Smooth muscle cell (in vitro differentiated cells): ENCODE data around the gene FAM9C. TPM values are rescaled to one million over a fixed set of nuclear protein-coding genes. Genes with fewer than 3 reads are reported as not detected.
"Not testable (repeated sequence)": the region's sequence is repeated elsewhere in the genome, so short reads cannot be mapped to it uniquely, and the experiment has no call there.

Experiments
- DNase-seq: peaks from one replicate; lab custom pipeline; 2025; ENCODE audit not compliant: unreplicated experiment; lab: John Stamatoyannopoulos, UW
- H2AFZ ChIP-seq: fragments of 200-600 bp; sonication (generic); 2 replicates; pipeline ENCODE4 v1.6.0; 2016; ENCODE audit warnings: antibody characterized with exemption, low read depth, mild to moderate bottlenecking
- H3F3A ChIP-seq: fragments of 200-600 bp; sonication (generic); 2 replicates; pipeline ENCODE4 v1.6.0; 2017; ENCODE audit warnings: antibody characterized with exemption, low read depth
- H3K27ac ChIP-seq: fragments of 200-600 bp; sonication (generic); 2 replicates; pipeline ENCODE4 v1.5.1; 2016; ENCODE audit warnings: low read depth, mild to moderate bottlenecking
- H3K27me3 ChIP-seq: fragments of 200-600 bp; sonication (generic); 2 replicates; pipeline ENCODE4 v1.6.1; 2016; ENCODE audit warnings: low read depth, mild to moderate bottlenecking
- H3K36me3 ChIP-seq: fragments of 200-600 bp; sonication (generic); 2 replicates; pipeline ENCODE4 v1.5.1; 2016; ENCODE audit warnings: low read depth
- H3K4me1 ChIP-seq: fragments of 200-600 bp; sonication (generic); 2 replicates; pipeline ENCODE4 v1.5.1; 2016; ENCODE audit warnings: low read depth
- H3K4me2 ChIP-seq: fragments of 200-600 bp; sonication (generic); 2 replicates; pipeline ENCODE4 v1.6.0; 2016; ENCODE audit warnings: mild to moderate bottlenecking
- H3K4me3 ChIP-seq: fragments of 200-600 bp; sonication (generic); 2 replicates; pipeline ENCODE4 v1.5.1; 2016; ENCODE audit warnings: mild to moderate bottlenecking
- H3K79me2 ChIP-seq: fragments of 200-600 bp; sonication (generic); 2 replicates; pipeline ENCODE4 v1.6.0; 2016; ENCODE audit warnings: low read depth, mild to moderate bottlenecking
- H3K9ac ChIP-seq: fragments of 200-600 bp; sonication (generic); 2 replicates; pipeline ENCODE4 v1.6.0; 2016; ENCODE audit warnings: low read depth
- H3K9me3 ChIP-seq: fragments of 200-600 bp; sonication (generic); replicated peaks from 2 replicates; pipeline ENCODE4 v1.5.1; 2016; ENCODE audit warnings: low read depth
- H4K20me1 ChIP-seq: fragments of 200-600 bp; sonication (generic); 2 replicates; pipeline ENCODE4 v1.6.0; 2016; ENCODE audit warnings: low read depth
- WGBS: methylation state at CpG from one replicate; pipeline ENCODE4 v1.1.7; 2016; ENCODE audit warnings: low lambda C conversion rate; 5-methylcytosine and 5-hydroxymethylcytosine counted together
- polyA plus RNA-seq: library from polyadenylated mRNA; unstranded; fragments of >200 nt; fragmentation: Nextera tagmentation; extraction: Ambion mirVana; gene quantifications from 2 replicates; pipeline ENCODE4 v1.2.1, GENCODE V29; 2016
- total RNA-seq: library from RNA; depleted of rRNA; stranded (reverse); fragments of >200 nt; gene quantifications from 2 replicates; pipeline ENCODE4 v1.2.3, GENCODE V29; 2014
- TF ChIP-seq, protein P1 (sequence below): fragments of 200-600 bp; sonication (generic); IDR thresholded peaks from 2 replicates; pipeline ENCODE4 v1.5.1; 2017; ENCODE audit warnings: borderline replicate concordance, mild to moderate bottlenecking, antibody characterized with exemption; ENCODE audit not compliant: insufficient read depth, poor library complexity, severe bottlenecking

FAM9C gene
- total and polyA plus RNA-seq, 2 experiments from 2014 or later, result not detected

DNA sequence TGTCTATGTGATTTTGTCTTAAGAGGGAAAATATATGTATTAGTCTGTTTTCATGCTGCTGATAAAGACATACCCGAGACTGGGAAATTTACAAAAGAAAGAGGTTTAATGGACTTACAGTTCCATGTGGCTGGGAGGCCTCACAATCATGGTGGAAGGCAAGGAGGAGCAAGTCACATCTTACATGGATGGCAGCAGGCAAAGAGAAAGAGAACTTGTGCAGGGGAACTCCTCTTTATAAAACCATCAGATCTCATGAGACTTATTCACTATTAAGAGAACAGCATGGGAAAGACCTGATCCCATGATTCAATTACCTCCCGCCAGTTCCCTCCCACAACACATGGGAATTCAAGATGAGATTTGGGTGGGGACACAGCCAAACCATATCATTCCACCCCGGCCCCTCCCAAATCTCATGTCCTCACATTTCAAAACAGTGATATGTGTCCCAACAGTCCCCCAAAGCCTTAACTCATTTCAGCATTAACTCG is 16.8 kb upstream of the FAM9C start:
- not testable (repeated sequence) for H3K79me2 ChIP-seq, H3K27me3 ChIP-seq, H2AFZ ChIP-seq, H4K20me1 ChIP-seq, H3K9ac ChIP-seq, H3F3A ChIP-seq, H3K9me3 ChIP-seq, H3K27ac ChIP-seq, DNase-seq, H3K36me3 ChIP-seq, H3K4me3 ChIP-seq, H3K4me1 ChIP-seq, H3K4me2 ChIP-seq
- 94% methylated on average over 4 of the region's 4 CpGs for WGBS

- Histone ChIP-seq H3K27me3 (no peaks in the 10 kb centered on the region), H3K4me2 (no peak overlapping the region), H3K27ac (no peak overlapping the region), H3F3A (peaks cover 3% of the 10 kb centered on the region), H3K4me1 (no peaks in the 10 kb centered on the region), H3K9me3 (no peaks in the 10 kb centered on the region), H3K79me2 (no peaks in the 10 kb centered on the region), H2AFZ (no peak overlapping the region), H3K4me3 (no peak overlapping the region), H3K36me3 (no peaks in the 10 kb centered on the region), H4K20me1 (no peaks in the 10 kb centered on the region), H3K9ac (no peak overlapping the region)
- no peak for DNase-seq
- WGBS, result 72% methylated on average over 3 of the region's 3 CpGs
- TF ChIP-seq, protein P1, sequence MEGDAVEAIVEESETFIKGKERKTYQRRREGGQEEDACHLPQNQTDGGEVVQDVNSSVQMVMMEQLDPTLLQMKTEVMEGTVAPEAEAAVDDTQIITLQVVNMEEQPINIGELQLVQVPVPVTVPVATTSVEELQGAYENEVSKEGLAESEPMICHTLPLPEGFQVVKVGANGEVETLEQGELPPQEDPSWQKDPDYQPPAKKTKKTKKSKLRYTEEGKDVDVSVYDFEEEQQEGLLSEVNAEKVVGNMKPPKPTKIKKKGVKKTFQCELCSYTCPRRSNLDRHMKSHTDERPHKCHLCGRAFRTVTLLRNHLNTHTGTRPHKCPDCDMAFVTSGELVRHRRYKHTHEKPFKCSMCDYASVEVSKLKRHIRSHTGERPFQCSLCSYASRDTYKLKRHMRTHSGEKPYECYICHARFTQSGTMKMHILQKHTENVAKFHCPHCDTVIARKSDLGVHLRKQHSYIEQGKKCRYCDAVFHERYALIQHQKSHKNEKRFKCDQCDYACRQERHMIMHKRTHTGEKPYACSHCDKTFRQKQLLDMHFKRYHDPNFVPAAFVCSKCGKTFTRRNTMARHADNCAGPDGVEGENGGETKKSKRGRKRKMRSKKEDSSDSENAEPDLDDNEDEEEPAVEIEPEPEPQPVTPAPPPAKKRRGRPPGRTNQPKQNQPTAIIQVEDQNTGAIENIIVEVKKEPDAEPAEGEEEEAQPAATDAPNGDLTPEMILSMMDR, result no peak
These were observed 15.4 kb upstream of the FAM9C start for GRCh38 chrX:13059637-13060499.

GRCh38 chrX:13055486-13055885 is 11.1 kb upstream of the FAM9C start:
- WGBS, result 89% methylated on average over 1 of the region's 1 CpG
- DNase-seq, result no peak
- Histone ChIP-seq H3K9me3 (no peaks in the 10 kb centered on the region), H3K9ac (no peak overlapping the region), H3F3A (peaks cover 3% of the 10 kb centered on the region), H3K27me3 (no peaks in the 10 kb centered on the region), H3K27ac (no peak overlapping the region), H3K4me2 (no peak overlapping the region), H2AFZ (no peak overlapping the region), H3K79me2 (no peaks in the 10 kb centered on the region), H3K36me3 (no peaks in the 10 kb centered on the region), H3K4me3 (no peak overlapping the region), H4K20me1 (no peaks in the 10 kb centered on the region), H3K4me1 (no peaks in the 10 kb centered on the region)
- TF ChIP-seq, protein P1, result no peak

- Histone ChIP-seq H3F3A (no peaks in the 10 kb centered on the region), H3K4me1 (no peaks in the 10 kb centered on the region), H3K27ac (no peak overlapping the region), H3K79me2 (no peaks in the 10 kb centered on the region), H3K4me2 (no peak overlapping the region), H3K9ac (no peak overlapping the region), H3K36me3 (no peaks in the 10 kb centered on the region), H2AFZ (no peak overlapping the region), H3K27me3 (no peaks in the 10 kb centered on the region), H3K4me3 (no peak overlapping the region), H3K9me3 (no peaks in the 10 kb centered on the region), H4K20me1 (no peaks in the 10 kb centered on the region)
- no peak for DNase-seq
- TF ChIP-seq, protein P1, result no peak
These were observed 8.8 kb upstream of the FAM9C start for GRCh38 chrX:13053171-13053570.
